Measurements from ENCODE around the gene MIDN. TPM values are rescaled to one million over a fixed set of nuclear protein-coding genes. Genes with fewer than 3 reads are reported as not detected.

MIDN gene
- polyA plus RNA-seq, 1 donor = 41.7 TPM

DNA sequence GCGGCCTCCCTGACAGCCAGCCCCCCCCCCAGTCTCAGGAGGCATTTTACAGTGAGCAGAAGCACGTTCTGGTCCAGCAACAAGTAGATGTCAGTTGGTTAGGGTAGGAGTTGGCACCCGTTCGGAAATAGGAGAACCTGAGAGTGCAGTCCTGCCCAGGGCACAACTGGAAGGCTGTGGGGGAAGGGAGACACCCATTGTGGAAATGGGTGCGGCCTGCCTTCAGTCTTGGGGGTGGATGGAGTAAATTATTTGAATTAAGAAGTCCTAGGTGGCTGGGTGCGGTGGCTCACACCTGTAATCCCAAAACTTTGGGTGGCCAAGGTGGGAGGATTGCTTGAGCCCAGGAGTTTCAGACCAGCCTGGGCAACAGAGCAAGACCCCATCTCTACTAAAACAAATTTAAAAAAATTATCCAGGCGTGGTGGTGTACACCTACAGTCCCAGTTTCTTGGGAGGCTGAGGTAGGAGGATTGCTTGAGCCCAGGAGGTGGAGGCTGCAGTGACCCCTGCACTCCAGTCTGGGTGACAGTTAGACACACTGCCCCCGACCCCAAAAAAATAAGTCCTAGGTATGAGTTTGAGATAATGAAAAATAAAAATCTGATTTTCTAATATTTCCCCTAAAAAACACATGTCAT, 21.9 kb downstream of the MIDN start:
- DNase-seq (ENCODE audit: low read depth) = no peak

DNA sequence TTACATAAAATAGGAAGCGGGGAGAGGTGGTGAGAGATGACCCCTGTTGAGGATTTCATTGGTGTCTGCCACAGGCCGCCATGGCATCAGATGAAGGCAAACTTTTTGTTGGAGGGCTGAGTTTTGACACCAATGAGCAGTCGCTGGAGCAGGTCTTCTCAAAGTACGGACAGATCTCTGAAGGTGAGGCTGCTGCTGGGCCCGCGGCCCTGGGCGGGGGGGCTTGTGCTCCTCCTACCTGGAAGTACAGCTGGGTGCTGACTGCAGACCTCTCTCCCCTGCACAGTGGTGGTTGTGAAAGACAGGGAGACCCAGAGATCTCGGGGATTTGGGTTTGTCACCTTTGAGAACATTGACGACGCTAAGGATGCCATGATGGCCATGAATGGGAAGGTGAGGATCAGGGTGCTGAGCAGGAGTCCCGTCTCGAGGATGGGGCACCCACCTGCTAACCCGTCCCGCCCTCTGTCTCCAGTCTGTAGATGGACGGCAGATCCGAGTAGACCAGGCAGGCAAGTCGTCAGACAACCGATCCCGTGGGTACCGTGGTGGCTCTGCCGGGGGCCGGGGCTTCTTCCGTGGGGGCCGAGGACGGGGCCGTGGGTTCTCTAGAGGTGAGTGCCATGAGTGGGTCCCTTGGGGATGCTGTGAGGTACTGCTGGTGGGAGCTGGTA, 22.6 kb downstream of the MIDN start:
- DNase-seq (ENCODE audit: low read depth) = no peak

DNA sequence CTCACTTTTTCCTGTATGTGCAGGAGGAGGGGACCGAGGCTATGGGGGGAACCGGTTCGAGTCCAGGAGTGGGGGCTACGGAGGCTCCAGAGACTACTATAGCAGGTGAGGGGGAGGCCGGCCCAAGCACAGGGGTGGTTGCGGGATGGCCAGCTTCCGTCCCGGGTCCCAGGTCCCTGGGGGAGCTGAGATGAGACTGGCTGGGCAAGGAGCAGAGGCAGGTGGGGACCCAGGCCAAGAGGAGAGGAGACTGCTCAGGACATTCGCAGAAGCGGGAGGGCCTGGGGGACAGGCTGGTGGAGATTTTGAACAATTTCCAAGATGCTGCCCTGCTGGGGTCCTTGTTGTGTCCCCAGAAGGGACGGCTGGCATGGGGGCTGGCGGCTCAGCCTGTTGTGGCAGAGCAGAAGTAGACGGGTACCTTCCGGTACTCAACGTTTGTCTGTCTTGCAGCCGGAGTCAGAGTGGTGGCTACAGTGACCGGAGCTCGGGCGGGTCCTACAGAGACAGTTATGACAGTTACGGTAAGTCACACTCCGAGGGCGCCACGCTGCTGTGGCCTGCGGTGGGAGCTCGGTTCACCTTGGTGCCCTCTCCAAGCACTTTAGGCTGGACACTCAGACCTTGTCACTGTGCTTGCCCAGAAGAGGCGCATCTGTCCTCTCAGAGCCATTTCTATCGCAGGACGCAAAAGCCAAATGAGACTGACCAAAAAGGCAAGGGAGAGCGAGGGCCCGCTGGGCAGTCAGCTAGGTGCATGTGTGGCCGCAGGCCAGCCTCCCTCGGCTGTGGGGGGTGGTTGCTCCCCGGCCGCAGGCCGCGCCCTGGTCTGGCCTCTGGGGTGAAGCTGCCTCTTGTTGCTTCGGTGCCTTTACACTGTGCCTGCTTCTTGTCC, 23.4 kb downstream of the MIDN start:
- DNase-seq (ENCODE audit: low read depth) = no peak

DNA sequence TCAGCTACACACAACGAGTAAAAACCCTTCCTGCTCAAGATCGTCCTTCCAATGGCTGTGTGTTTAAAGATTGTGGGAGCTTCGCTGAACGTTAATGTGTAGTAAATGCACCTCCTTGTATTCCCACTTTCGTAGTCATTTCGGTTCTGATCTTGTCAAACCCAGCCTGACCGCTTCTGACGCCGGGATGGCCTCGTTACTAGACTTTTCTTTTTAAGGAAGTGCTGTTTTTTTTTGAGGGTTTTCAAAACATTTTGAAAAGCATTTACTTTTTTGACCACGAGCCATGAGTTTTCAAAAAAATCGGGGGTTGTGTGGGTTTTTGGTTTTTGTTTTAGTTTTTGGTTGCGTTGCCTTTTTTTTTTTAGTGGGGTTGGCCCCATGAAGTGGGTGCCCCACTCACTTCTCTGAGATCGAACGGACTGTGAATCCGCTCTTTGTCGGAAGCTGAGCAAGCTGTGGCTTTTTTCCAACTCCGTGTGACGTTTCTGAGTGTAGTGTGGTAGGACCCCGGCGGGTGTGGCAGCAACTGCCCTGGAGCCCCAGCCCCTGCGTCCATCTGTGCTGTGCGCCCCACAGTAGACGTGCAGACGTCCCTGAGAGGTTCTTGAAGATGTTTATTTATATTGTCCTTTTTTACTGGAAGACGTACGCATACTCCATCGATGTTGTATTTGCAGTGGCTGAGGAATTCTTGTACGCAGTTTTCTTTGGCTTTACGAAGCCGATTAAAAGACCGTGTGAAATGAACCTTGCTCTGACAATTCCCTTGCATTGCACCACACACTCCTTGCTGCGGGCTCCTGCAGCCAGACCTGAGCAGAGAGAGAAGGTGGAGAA, 24.3 kb downstream of the MIDN start:
- DNase-seq (ENCODE audit: low read depth) = no peak

DNA sequence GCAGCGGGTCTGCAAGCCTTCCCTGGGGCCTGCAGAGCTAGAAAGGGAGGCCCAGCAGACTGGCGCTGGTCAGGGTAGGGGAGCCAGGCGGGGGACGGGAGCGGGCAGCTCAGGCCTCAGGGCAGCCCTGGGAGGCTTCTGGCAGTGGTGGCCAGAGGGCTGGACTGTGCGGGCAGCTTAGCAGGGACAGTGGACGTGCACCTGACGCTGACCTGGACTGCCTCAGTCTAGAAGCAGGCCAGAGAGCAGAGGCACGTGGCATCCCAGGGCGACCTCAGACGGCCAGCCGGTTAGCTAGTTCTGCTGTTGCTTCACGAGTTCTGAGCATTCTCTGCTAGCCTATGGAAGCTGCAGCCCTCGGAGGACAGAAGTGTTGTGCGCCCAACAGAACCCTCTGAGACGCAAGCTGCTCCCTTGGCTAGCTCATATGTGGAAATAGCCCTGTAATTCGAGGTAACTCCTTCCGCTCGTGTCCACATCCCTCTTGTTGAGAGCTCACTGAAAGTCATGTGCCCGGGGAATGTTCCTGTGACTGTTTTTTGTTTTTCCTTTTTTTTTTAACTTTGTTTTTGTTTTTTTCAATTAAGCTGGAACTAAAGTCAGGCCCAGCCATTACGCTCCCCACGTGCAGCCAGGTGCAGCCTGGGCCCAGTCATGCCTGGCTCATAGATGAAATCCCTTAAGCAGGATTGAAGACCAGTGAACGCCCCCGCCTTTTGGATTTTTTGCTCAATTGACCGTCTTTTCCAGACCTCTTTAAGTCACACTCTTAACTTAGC, 25.1 kb downstream of the MIDN start:
- DNase-seq (ENCODE audit: low read depth) = no peak

DNA sequence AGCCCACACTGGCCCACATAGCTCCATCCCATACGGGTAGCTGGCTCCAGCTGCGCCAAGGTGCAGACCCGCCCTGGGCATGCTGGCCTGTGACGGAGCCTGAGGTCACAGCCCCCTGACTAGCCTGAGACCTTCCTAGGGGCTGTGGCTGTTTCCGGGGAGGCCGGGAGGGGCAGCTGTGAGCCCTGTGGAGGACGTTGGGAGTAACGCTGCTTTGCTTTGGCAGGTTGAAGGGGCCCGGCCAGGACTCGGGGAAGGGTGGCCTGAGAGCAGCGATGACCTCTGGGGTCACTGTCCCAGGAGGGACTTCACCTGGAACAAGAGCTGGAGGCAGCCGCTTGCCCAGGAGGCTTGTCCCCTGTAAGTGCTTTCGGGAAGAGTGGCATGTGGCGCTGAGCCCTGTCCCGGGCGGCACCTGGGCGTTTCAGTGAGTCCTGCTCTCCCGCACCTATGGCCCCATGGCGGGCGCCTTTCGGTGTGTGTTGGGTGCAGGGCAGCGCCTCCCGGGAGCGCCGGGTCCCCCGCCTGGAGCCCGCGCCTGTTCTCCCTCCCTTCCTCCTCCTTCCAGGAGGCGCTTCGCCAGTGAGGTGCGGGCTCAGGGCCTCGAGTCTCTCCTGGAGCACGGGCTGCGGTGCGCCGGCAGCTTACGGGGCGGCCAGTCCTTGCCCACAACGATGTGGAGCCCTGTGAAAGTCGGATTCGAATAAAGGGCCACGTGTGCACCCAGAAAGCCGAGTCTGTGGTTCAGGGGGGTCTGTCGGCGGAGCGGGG, 25.9 kb downstream of the MIDN start:
- no peak for DNase-seq (ENCODE audit: low read depth)

DNA sequence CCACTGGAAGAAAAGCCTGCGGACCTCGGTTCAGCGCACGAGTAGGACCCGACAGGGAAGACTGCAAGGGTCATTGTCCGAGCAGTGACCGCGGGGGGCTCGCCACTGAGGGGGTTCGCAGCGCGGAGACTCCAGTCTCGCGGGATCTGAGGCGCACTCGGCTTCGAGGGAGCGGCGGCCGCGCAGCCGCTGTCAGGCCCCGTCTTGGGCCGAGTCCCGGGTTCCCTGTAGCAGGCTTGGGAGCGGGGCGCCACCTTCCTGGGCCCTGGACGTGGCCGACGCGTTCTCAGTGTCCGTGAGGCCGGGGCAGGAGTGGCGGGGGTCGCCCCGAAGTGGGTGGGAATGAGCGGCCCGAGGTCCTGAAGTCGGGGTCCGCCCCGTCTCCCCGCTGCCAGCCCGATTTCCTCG, 26.5 kb downstream of the MIDN start:
- no peak for DNase-seq (ENCODE audit: low read depth)

DNA sequence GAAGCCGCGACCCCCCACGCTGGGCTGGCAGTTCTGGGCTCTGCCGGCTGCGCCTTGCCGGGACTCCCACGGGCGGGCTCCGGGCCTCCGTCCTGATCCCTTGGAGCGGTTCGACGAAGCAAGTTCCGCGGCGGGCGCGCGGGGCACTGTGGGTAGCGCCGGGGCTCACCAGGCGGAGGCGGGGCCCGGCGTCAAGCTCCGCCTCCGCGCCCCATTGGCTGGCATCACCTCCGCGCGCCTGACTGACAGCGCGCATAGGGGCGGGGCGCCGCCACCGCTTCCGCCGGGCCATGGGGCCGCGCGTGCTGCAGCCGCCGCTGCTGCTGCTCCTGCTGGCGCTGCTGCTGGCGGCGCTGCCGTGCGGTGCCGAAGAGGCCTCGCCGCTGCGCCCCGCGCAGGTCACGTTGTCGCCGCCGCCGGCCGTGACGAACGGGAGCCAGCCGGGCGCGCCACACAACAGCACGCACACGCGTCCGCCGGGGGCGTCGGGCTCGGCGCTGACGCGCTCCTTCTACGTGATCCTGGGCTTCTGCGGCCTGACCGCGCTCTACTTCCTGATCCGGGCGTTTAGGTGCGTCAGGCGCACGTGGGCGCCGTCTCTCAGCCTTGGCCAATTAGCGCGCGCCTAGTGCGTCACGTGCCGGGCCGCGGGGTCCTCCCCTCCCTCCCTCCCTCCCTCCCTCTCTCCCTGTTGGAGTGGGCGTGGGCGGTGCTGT, 27.0 kb downstream of the MIDN start, which contains the start of gene FAM174C:
Gene FAM174C, plus strand, starts transcription at position 271 of the 716 bp plus-strand sequence. Its CDS starts 20 bp downstream, at position 291.
- peak; percentile 83 for DNase-seq (ENCODE audit: low read depth)

DNA sequence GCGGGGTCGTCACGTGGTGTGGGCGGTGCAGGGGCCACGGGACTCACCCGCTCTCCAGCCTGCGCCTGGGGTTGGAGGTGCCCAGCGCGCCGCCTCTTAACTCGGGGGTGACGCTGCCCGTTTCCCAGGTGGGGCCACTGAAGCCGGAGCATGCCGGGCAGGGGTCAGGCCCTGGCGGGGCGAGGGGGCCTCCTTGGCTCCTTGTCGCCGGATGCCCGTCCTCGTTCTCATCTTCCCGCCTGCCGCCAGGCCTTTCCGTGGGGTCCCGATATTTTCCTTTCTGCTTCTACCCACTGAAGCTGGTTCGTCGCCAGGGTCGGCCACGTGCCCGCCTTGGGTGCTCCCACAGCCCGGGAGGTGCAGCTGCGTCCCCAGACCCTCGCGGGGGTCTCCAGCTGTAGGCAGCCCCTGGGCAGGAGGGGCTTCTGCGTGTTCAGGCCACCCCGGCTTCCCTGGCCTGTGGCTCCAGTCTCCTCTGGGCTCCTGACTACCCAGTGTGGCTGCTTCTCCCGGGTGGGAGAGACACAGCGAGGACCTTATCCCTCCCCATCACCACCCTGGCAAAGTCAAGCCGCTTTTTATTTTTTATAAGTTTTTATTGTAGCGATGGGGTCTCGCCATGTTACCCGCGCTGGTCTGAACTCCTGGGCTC, 27.7 kb downstream of the MIDN start:
- DNase-seq (ENCODE audit: low read depth) = no peak

DNA sequence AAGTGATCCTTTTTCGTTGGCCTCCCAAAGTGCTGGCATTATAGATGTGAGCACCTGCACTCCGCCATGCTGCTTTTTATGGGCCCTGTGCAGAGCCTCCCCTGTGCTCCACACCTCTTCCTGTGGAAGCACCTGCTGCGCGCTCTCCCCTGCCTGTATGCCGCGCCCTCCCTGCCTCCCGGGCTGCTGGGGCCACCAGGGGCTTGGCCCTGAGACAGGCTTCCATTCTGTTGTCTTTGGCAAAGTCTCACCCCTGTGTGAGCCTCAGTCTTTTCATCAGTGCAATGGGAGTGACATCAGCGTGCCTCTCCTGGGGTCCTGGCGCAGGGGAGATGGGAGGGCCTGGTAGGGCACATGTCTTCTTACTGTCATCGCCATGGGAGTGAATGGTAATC, 28.2 kb downstream of the MIDN start:
- no peak for DNase-seq (ENCODE audit: low read depth)

DNA sequence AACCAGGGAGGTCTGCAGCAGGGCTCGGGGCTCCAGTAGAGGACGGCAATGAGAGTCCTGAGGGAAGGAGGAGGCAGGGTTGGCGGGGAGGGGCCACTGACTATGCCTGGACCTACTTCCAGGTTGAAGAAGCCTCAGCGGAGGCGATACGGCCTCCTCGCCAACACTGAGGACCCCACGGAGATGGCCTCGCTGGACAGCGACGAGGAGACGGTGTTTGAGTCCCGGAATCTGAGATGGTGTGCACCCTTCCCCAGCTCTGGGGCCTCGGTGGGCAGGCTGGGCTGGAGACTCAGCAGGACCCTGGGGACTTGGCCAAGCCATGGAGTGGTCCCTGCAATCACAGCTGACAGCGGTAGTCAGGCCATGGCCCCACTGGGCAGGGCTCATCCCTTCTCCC, 28.7 kb downstream of the MIDN start:
- DNase-seq (ENCODE audit: low read depth) = no peak

DNA sequence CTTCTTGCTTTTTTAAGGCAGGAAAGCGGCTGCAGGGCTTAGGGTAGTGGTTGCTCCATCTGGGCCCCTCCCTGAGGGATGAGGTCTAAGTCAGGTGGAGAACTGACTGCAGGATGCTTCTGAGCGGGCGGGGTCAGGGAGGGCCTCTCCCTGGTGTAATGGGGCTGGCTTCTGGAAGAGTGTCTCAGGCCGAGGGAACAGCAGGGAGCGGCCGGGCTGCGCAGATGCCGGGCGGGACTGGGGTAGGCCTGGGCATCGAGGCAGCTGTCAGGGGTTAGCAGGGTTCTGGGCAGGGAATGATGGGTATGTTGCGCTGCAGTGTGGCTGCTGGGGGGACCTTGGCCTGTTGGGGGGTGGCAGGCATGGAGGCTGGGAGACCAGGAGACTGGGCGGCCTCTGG, 29.7 kb downstream of the MIDN start:
- no peak for DNase-seq (ENCODE audit: low read depth)

DNA sequence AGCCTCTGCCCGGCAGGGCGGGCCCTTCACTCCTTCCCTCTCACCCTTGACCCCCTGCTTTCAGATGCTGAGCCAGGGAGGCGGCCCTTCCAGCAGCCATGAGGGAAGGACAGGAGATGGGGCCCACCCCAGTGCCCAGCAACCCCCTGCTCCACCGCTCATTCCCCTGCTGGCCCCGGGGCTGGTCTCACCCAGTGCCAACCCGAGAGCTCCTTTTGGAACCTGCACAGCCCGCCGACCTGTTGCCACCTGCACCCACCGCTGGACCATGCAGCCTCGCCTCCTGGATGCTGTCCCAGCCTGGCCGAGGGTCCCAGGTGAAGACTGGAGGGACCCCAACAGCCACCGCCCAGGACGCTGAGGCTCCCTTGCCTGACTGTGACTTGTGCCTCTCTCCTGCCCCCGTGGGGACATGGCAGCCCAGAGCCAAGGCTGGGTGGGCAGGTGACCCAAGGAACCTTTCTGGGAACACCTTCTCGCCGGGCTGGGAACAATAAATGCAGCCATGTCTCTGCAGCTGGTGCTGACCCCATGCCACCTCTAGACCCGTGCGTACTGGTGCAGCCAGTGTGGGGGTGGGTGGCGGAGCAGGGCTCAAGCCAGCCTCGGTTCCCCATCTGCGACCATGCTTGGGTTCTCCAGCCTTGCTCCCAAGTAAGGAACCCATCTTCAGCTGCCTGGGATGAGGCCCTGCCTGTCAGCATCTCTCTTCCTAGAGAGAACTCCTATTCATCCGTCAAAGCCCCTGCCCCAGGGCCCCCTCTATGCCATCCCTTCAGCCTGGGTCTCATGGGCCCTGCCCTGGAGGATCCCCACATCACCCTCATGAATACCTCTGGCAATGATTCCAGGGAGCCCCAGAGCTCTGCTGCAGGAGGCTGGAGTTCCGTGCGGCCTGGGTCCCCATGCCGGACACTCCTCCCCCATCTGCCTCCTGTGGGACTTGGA, 30.6 kb downstream of the MIDN start:
- DNase-seq (ENCODE audit: low read depth) = no peak

DNA sequence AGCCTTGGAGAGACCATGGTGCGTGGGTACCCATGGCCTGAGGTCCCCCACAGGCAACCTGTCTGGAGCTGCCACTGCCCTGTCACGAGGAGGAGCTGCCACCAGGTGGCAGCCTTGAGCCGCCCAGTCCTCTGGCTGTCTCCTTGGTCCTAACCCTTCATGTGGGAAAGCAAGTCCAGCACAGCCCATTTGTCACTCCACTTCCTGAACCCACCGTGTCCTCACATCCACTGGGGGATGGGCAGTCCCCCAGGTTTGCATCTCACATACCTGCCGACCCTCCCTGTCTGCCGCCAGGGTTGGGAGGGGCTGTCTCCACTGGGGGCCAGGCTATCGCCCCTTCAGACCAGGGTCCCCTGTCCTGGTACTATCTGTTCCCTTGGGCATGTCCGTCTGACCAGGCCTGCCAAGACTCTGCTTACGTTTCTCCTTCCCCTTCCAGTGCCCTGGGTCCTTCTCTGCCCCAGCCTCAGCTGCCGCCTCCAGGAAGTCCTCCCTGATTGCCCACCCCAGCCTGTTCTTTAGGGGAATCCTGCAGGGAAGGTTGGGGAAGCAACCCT, 31.5 kb downstream of the MIDN start:
- peak; percentile 74 for DNase-seq (ENCODE audit: low read depth)

DNA sequence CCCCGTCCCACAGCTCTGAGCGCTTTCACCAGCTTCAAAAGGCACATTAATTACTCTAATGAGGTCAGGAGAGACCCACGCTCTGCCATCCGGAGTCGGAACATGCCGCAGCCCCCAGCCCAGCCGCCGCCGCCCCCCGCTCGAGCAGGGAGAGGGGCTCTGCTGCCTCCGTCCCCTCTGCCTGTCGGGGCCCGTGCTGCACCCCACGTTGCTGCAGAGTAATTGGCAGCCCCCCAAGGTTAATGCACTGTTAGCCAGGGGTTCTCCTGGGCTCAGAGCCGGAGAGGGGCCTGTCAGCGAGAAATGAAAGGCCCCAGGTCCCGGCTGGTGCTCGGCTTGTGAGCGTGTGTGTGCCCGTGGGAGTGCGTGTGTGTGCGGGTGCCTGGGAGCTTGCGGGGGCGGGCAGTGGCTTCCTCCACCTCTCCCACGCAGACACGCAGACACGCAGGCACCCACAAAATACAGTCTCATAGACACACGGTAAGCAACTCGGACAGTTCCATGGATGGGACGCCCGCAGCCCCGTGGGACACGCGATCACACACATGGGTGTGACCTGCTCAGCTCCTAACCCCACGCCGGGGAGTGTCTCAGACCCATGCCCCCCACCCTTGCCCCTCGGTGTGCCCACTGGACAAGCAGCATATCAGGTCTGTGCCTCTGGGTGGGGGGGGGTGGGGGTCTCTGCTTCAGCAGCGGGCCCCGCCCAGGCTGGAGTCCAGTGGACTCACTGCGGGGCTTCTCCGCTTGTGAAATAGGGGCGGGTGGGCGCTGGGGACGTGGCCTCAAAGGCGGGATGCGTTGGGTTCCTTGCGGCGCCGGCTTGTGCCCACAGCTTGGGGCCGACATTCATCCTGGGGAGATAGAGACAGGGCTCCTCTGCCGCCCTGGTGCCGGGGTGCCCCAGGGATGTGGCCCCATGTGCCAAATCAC, 32.5 kb downstream of the MIDN start:
- DNase-seq (ENCODE audit: low read depth) = no peak

DNA sequence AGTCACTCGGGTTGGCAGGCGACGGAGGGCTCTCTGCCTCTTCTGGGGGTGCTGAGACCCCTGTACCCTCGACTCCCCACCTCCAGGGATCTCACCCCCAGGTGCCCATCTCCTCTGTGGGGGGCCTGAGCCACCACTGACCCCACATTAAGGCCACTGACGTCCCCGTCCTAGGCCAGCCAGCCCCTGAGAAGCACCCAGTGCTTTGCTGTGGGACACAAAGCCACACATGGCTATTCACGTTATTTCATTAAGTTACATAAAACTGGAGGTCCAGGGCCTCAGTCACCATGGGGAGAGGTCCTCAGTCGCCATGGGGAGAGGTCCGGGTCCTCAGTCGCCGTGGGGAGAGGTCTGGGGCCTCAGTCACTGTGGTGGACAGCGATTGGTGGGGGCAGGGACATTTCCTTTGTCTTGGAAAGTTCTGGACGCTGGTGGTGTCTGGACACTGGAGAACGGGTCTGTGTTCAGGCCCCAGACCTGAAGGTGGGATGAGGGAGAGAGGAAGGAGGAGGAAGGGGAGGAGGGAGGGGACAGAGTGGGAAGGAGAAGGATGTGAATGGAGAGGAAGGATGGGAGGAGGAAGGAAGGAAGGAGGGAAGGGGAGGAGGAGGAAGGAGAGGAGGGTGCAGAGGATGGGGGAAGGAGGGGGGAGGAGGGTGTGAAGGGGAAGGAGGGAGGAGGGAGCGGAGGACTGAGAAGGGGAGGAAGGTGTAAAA, 33.3 kb downstream of the MIDN start:
- no peak for DNase-seq (ENCODE audit: low read depth)

All from forelimb muscle (tissue), 1 donor.